Muscle layer of duodenum (tissue), 2 donors: ENCODE data around the gene TAF6.

Source experiments
- H3K27ac ChIP-seq: one replicate; pipeline ENCODE4 v1.7.0; 2013; ENCODE audit warnings: mild to moderate bottlenecking, low read length
- H3K27me3 ChIP-seq: one replicate; pipeline ENCODE4 v1.7.0; 2013; ENCODE audit warnings: low read depth, mild to moderate bottlenecking, control low read depth, low read length
- H3K36me3 ChIP-seq, 2 donors: one replicate each; pipeline ENCODE4 v1.7.0; 2013; ENCODE audit warnings: low read length in 2 of 2, control low read depth in 1 of 2, mild to moderate bottlenecking in 1 of 2; ENCODE audit not compliant: insufficient read depth in 2 of 2, control insufficient read depth in 1 of 2
- H3K4me1 ChIP-seq, 2 donors: one replicate each; pipeline ENCODE4 v1.7.0; 2013; ENCODE audit warnings: low read length in 2 of 2, mild to moderate bottlenecking in 2 of 2, control low read depth in 1 of 2, moderate library complexity in 1 of 2; ENCODE audit not compliant: insufficient read depth in 2 of 2, control insufficient read depth in 1 of 2
- H3K4me3 ChIP-seq, 2 donors: one replicate each; pipeline ENCODE4 v1.7.0; 2013; ENCODE audit warnings: low read length in 2 of 2, low read depth in 1 of 2, mild to moderate bottlenecking in 1 of 2
- H3K9me3 ChIP-seq, 2 donors: one replicate each; pipeline ENCODE4 v1.7.0; 2013; ENCODE audit warnings: low read length in 2 of 2, control low read depth in 1 of 2, mild to moderate bottlenecking in 1 of 2; ENCODE audit not compliant: control insufficient read depth in 1 of 2
- donor health status: healthy.

Gene TAF6

GRCh38 chr7:100127866-100128636 is 8.9 kb upstream of the TAF6 start:
- peak overlapping the region; percentile 91 to 93 for H3K4me3 ChIP-seq
- H3K27ac ChIP-seq = no peak overlapping the region
- H3K9me3 ChIP-seq = no peaks in the 10 kb centered on the region
- H3K4me1 ChIP-seq = peaks cover 7 to 18% of the 10 kb centered on the region in 2 donors
- H3K36me3 ChIP-seq = peaks cover 0 to 3% of the 10 kb centered on the region in 2 donors
- no peaks in the 10 kb centered on the region for H3K27me3 ChIP-seq

- Histone ChIP-seq H3K36me3 (peaks cover 0 to 3% of the 10 kb centered on the region in 2 donors), H3K4me1 (peaks cover 7 to 18% of the 10 kb centered on the region in 2 donors), H3K4me3 (peak within 1 kb of the TSS; percentile 91 to 93), H3K27me3 (no peaks in the 10 kb centered on the region), H3K27ac (peak within 1 kb of the TSS; percentile 96), H3K9me3 (no peaks in the 10 kb centered on the region)
These were observed 8.0 kb upstream of the TAF6 start, which contains the start of gene MBLAC1 for GRCh38 chr7:100126931-100127865. TSS of gene MBLAC1 (plus strand) at chr7:100126967. CDS start at chr7:100127396, 429 bp downstream.

- H3K36me3 ChIP-seq = peaks cover 0 to 3% of the 10 kb centered on the region in 2 donors
- H3K4me1 ChIP-seq = peaks cover 7 to 18% of the 10 kb centered on the region in 2 donors
- no peaks in the 10 kb centered on the region for H3K9me3 ChIP-seq
- H3K27ac ChIP-seq = peak overlapping the region; percentile 96
- H3K4me3 ChIP-seq = peak overlapping the region; percentile 91 to 93
- H3K27me3 ChIP-seq = no peaks in the 10 kb centered on the region
These were observed 7.2 kb upstream of the TAF6 start for GRCh38 chr7:100126239-100126930.

GRCh38 chr7:100124301-100125230 is 5.4 kb upstream of the TAF6 start:
- H3K27ac ChIP-seq = peak overlapping the region; percentile 45
- no peaks in the 10 kb centered on the region for H3K27me3 ChIP-seq

GRCh38 chr7:100122568-100122967 is 3.4 kb upstream of the TAF6 start:
- Histone ChIP-seq H3K27me3 (no peaks in the 10 kb centered on the region), H3K36me3 (peaks cover 0 to 3% of the 10 kb centered on the region in 2 donors), H3K9me3 (no peaks in the 10 kb centered on the region), H3K27ac (no peak overlapping the region), H3K4me1 (peaks cover 13 to 24% of the 10 kb centered on the region in 2 donors), H3K4me3 (no peak overlapping the region)

More at GRCh38 chr7:100124301-100125230, 5.4 kb upstream of the TAF6 start:
- H3K9me3 ChIP-seq = no peaks in the 10 kb centered on the region
- H3K4me3 ChIP-seq = no peak overlapping the region
- peaks cover 0 to 3% of the 10 kb centered on the region in 2 donors for H3K36me3 ChIP-seq
- H3K4me1 ChIP-seq = peaks cover 13 to 22% of the 10 kb centered on the region in 2 donors

GRCh38 chr7:100122067-100122466 is 2.9 kb upstream of the TAF6 start:
- Histone ChIP-seq H3K4me3 (no peak overlapping the region), H3K4me1 (peaks cover 13 to 24% of the 10 kb centered on the region in 2 donors), H3K36me3 (peaks cover 0 to 3% of the 10 kb centered on the region in 2 donors), H3K27ac (no peak overlapping the region), H3K9me3 (no peaks in the 10 kb centered on the region), H3K27me3 (no peaks in the 10 kb centered on the region)

- H3K9me3 ChIP-seq = no peaks in the 10 kb centered on the region
- peak overlapping the region; percentile 93 to 98 for H3K4me3 ChIP-seq
- H3K27ac ChIP-seq = peak overlapping the region; percentile 95
- H3K4me1 ChIP-seq = peaks cover 13 to 18% of the 10 kb centered on the region in 2 donors
- no peaks in the 10 kb centered on the region for H3K27me3 ChIP-seq
- H3K36me3 ChIP-seq = no peaks in the 10 kb centered on the region
These were observed 1.5 kb upstream of the TAF6 start for GRCh38 chr7:100120733-100121036.

- peak overlapping the region; percentile 93 to 98 for H3K4me3 ChIP-seq
- H3K36me3 ChIP-seq = no peaks in the 10 kb centered on the region
- H3K27ac ChIP-seq = peak overlapping the region; percentile 95
- peaks cover 10 to 18% of the 10 kb centered on the region in 2 donors for H3K4me1 ChIP-seq
- no peaks in the 10 kb centered on the region for H3K27me3 ChIP-seq
- no peaks in the 10 kb centered on the region for H3K9me3 ChIP-seq
These were observed 993 bp upstream of the TAF6 start for GRCh38 chr7:100119970-100120732.

GRCh38 chr7:100118388-100119071 is 628 bp downstream of the TAF6 start:
- Histone ChIP-seq H3K4me3 (peak overlapping the region; percentile 93 to 98), H3K36me3 (peaks cover 0 to 6% of the 10 kb centered on the region in 2 donors), H3K27me3 (no peaks in the 10 kb centered on the region), H3K9me3 (no peaks in the 10 kb centered on the region), H3K27ac (peak overlapping the region; percentile 95), H3K4me1 (peaks cover 6 to 18% of the 10 kb centered on the region in 2 donors)
